TTC549 (cell line): ENCODE results near the gene ATP7A.
"Not testable (repeated sequence)": the region's sequence is repeated elsewhere in the genome, so short reads cannot be mapped to it uniquely, and the experiment has no call there.

Experiments
- FAIRE-seq: peaks from 2 replicates; lab custom pipeline; 2012; peaks lifted over from hg19 to GRCh38; lab: Jason Lieb, UNC

Gene ATP7A

DNA sequence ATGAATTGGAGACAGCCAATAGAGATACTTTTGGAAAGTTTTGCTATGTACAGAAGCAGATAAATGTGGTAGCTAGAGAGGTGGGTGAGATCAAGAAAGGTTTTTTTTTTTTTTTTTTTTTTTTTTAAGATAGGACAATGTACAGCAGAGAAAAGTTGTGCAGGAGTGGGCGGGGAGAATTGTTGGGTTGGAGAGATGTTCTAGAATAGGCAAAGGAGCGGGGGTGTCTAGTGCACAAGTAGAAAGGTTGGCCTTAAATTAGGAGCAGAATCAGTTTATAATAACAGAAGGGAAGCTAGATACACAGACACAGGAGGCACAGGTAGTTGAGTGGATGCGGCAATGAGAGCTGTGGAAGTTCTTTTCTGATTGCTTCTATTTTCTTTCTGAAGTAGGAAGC is 127.4 kb downstream of the ATP7A start:
- FAIRE-seq, result no peak

DNA sequence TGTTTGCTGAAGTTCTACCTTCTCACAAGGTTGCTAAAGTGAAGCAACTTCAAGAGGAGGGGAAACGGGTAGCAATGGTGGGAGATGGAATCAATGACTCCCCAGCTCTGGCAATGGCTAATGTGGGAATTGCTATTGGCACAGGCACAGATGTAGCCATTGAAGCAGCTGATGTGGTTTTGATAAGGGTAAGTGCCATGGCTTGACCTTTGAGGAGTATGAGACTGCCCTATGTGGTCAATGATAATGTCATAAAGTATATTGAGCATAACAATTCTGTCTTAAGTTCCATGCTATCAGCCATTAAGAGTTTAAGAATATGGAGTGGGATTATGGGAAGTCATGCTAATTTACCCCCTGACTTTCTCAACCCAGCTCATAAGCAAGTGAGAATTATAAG is 132.1 kb downstream of the ATP7A start:
- no peak for FAIRE-seq

DNA sequence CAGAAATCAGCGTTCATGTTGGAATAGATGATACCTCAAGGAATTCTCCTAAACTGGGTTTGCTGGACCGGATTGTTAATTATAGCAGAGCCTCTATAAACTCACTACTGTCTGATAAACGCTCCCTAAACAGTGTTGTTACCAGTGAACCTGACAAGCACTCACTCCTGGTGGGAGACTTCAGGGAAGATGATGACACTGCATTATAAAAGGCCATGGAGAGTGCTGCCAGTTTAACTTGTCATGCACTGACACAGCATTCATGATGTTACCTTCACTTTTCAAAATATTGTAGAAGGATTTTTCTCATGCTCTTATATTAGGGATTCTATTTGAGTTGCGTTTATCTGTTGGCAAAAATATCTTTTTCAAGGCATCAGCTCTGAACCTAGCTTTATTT is 135.9 kb downstream of the ATP7A start:
- FAIRE-seq, result no peak

DNA sequence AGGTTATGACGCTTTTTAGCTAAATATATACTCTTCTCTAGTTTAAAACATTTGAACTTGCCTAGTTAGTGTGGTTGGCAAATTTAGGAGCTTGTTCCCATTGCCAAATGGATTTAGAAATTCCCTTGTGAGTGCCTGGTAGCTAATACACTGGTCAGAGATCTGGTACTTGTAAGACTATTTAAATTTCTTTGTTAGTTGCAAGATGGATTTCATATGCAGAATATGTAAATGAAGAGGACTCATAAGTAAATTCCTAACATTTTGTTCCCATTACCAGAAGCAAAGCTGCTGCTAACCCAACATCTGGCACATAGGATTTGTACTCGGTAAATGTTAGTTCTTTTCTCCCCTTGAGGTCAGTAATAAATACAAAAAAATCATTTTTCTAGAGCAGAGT is 137.6 kb downstream of the ATP7A start:
- FAIRE-seq, result no peak

DNA sequence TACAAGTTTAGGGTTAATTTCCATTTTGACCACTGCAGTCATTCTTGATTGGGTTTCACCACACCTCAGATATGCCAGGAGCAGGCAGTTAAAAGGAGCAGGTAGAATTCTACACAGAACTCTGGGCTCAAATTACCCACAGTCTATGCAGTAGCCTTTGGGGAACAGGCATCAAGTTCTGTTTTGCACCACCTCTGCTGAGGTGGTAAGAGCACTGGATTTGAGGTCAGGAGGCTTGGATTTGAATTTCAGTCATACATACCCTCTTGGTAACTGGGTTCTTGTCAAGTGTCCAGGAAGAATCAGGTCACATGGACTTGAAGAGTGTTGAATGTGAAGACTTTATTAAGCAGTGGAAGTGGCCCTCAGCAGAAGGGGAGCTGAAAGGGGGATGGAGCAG is 153.2 kb downstream of the ATP7A start:
- no peak for FAIRE-seq

DNA sequence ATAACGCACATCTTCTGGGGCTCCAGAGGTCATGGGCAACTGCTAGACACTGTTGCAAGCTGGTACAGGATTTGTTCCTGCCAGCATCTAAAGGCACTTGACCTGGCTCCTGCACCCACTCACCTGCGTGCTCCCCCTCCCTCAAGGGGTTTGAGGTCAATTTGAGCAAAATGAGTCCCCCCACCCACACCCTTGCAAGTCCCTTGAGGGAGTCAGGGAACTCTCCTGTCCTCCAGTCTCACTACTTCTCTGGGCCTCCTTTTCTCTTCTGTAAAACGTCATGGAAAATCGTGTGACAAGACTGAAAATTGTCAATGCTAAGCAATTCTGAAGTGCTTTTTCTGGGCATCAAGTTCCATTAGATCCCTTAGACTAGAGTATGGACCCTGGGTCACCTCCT is 153.7 kb downstream of the ATP7A start:
- no peak for FAIRE-seq

DNA sequence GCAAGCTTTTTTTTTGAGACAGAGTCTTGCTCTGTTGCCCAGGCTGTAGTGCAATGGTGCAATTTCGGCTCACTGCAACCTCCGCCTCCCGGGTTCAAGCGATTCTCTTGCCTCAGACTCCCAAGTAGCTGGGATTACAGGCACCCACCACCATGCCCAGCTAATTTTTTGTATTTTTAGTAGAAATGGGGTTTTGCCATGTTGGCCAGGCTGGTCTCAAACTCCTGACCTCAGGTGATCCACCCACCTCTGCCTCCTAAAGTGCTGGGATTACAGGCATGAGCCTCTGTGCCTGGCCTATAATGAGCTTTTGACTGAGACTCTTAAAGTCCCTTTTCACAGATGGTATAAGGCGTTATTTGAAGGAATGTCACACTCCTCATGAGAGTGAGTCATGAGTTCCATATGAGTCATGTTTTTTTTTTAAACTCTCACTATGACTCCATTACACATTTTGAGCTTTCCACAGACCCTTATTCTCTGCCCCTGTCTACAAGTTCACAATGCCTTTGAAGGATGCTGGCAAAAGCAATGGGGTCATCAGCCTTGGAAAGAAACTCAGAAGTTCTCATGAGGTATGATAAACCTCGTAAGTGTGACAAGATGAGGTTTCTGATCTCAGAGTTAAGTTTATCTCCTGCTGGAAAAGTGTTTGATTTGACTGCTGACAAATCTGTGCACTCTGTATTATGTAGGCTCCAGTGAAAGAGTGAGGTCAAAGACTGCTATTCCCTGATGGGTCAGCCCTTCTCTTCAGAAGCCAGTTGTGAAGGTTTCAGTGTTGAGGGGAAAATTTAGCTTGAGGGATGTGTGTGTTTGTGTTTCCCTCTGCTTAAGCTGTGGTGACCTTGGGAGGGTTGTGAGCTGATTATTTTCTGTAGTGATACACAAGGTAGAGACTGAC is 154.5 kb downstream of the ATP7A start:
- not testable (repeated sequence) for FAIRE-seq

DNA sequence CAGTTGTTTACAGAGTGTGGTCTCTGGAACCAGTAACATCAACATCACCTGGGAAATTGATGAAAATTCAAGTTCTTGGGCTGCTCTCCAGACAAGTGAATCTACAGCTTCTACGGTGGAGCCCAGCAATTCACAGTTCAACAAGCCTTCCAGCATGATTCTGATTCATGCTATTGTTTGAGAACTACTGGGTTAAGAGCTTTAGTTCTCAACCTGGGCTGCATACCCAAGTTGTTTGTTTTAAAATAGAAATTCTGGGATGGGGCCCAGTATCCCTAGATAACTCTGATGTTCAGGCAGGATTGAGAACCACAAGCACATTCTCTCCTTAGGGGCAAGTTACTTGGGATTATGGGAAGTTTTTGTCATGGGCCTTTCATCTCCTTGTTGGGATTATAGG is 155.6 kb downstream of the ATP7A start:
- FAIRE-seq, result no peak

DNA sequence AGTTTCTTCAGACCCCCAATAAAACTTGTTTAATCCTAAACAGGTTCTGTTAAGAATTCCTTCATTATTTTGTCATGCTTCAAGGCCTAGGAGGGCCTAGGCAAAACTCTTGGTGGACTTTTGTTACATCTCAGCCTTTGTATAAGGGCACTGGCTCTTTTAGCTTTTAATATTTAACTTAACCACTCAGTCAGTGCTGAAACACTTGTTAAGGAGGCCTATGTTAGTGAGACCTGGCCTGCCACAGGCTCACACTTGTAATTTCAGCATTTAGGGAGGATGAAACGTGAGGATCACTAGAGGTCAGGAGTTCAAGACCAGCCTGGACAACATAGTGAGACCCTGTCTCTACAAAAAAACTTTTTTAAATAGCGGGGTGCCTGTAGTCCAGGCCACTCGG is 160.8 kb downstream of the ATP7A start:
- no peak for FAIRE-seq

DNA sequence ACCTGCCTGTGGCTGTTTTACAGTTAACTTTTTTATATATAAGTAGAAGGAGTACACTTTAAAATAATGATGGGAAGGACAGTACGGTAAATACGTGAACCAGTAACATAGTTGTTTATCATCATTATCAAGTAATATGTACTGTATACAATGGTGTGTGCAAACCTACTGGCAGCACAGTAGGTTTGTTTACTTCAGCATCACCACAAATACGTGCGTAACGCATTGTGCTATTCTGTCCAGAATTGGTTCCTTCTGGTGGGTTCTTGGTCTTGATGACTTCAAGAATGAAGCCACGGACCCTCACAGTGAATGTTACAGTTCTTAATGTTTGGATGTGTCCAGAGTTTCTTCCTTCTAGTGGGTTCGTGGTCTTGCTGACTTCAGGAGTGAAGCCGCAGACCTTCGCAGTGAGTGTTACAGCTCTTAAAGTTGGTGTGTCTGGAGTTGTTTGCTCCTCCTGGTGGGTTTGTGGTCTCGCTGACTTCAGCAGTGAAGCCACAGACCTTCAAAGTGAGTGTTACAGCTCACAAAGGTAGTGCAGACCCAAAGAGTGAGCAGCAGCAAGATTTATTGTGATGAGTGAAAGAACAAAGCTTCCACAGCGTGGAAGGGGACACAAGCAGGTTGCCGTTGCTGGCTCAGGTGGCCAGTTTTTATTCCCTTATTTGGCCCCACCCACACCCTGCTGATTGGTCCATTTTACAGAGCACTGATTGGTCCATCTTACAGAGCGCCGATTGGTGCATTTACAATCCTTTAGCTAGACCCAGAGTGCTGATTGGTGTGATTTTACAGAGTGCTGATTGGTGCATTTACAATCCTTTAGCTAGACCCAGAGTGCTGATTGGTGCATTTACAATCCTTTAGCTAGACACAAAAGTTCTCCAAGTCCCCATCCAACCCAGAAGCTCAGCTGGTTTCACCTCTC is 162.9 kb downstream of the ATP7A start:
- not testable (repeated sequence) for FAIRE-seq

DNA sequence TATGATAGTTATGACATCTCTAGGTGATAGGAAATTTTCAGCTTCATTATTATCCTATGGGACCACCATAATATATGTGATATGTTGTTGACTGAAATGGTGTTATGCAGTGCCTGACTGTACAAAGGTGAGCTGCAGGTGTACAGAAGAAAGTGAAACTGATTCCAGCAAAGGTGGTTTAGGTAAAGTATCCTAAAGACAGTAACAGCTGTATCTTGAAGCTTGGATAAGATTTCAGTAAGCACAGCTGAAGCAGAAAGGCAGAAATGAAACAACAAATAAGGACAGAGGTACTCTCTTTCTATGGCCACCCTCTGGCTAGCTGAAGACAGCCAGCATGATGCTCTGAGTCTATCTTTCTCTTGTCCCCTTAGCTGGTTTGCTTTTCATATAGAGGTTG is 163.6 kb downstream of the ATP7A start:
- no peak for FAIRE-seq

DNA sequence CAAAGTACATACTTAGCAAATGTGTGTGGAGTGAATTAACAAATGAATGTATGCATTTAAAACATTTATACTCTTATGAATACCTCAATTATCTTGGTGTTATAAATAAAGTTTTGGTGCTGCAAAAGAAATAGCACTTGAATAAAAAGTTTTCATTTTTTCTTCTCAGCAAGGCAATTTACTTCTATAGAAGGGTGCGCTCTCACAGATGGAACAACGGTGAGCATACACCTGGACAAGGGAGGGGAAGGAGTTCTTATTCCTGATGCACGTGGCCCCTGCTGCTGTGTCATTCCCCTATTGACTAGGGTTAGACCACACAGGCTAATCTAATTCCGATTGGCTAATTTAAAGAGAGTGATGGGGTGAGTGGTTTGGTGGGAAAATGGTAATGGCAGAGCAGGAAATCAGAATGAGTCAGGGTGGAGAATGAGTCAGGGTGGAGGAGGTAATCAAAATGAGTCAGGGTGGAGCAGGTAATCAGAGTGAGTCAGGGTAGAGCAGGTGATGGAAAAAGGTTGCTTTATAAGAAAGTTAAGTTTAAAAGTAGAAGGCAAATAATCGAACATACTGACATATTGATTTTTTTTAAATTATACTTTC is 165.4 kb downstream of the ATP7A start:
- no peak for FAIRE-seq

DNA sequence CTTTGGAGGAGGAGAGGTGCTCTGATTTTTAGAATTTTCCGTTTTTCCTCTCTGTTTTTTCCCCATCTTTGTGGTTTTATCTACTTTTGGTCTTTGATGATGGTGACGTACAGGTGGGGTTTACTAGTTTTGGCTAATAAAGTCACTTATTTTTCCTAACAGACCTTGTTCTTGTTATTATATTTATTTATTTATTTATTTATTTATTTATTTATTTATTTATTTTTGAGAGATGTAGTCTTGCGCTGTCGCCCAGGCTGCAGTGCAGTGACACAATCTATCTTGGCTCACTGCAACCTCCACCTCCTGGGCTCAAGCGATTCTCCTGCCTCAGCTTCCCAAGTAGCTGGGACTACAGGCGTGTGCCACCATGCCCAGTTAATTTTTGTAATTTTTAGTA is 170.9 kb downstream of the ATP7A start:
- not testable (repeated sequence) for FAIRE-seq

DNA sequence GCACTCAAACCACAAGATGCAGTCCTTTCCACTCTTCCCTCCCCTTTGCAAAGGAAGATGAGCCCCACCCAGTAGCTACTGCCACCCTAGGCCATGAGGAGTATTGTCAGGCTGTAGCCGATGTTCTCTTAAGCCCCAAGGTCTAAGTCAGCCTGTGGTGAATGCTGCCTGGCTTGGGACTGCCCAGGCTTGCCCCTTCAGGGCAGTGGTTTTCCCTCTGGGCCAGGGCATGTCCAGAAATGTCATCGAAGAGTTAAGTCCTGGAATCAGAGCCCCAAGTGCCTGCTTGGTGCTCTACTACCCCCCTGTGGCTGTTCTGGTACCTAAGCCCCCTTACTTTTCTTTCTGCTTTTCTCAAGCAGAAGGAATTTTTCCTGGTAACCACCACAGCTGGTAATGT is 181.8 kb downstream of the ATP7A start:
- no peak for FAIRE-seq

DNA sequence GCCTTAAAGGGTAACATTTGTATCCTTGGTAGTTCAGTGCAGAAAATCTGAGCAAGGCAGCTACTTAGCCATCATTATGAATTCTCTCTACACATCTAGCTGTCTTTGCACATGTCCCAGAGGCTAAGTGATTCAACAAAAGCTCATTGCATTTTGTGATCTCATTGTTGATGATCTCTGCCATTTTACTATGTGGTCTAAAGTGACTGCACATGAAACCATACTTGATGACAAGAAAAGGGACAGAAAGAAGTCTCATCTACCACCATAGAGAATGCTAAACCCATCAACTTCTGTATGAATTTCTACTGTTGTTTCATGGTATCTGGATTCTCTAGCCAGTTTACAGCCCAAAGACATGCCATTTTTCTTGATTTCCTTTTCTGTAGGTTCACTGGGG is 187.6 kb downstream of the ATP7A start:
- no peak for FAIRE-seq
